Uterus (tissue), 2 donors: ENCODE data around the gene HK3.

Source experiments
- CTCF ChIP-seq, 4 experiments: fragments of 200-600 bp in 2 of 4; fragments of 450-650 bp in 2 of 4; sonication (generic) in 2 of 4; IDR thresholded peaks; one replicate each; pipeline ENCODE4 v1.5.1; 2016 to 2019; ENCODE audit warnings: antibody characterized with exemption in 4 of 4, mild to moderate bottlenecking in 2 of 4, moderate library complexity in 1 of 4
- POLR2A ChIP-seq, 2 donors: fragments of 450-650 bp; IDR thresholded peaks; one replicate each; pipeline ENCODE4 v1.6.1; 2016; ENCODE audit warnings: antibody characterized with exemption in 2 of 2, mild to moderate bottlenecking in 1 of 2, moderate library complexity in 1 of 2

GRCh38 chr5:176897263-176897662 is 1.9 kb downstream of the HK3 start:
- TF ChIP-seq POLR2A (IDR thresholded peaks at IDR 0.05) (no peak), CTCF (IDR thresholded peaks at IDR 0.05) (no peak)
